ENCODE measurements around the gene ARVCF. TPM values are rescaled to one million over a fixed set of nuclear protein-coding genes. Genes with fewer than 3 reads are reported as not detected.

Gene ARVCF
- total and polyA plus RNA-seq, 9 of the 15 experiments (the other 6 are each of a cell fraction or from before 2014, with no cell fraction given): 0.03 to 97.4 (median 15.6) TPM

DNA sequence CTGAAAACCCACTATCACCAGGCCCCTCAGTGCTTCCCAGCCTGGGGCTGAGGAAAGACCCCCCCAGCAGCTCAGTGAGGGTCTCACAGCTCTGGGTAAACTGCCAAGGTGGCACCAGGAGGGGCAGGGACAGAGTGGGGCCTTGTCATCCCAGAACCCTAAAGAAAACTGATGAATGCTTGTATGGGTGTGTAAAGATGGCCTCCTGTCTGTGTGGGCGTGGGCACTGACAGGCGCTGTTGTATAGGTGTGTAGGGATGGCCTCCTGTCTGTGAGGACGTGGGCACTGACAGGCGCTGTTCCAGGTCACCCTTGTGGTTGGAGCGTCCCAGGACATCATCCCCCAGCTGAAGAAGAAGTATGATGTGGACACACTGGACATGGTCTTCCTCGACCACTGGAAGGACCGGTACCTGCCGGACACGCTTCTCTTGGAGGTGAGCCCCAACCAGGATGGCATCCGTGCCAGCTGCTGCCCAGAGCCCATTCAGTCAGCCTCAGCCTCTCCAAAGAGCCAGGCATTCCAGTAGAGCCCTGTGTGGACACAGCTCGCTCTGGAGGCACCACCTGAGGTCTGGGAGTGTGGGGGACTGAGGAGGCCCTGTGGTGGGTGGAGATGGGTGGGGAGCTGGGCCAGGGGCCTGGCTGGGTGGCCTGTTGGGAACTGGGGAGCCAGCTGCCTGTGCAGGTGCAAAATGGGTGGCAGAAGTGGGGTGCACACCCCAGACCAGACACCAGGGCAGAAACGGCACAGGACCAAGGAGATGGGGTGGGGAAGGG is 52.6 kb downstream of the ARVCF start:
- peak overlapping the region in 1 of 2 experiments; percentile 80; a peak in 2 of 4 replicates for H3K9ac ChIP-seq (ENCODE audit: insufficient read depth in 1 of 2, low read depth in 2 of 2, low read length in 2 of 2)
- peaks cover 11% of the 10 kb centered on the region; the same call in 1 of the 3 replicates for H3K79me2 ChIP-seq (ENCODE audit: control insufficient read depth, insufficient read depth, low read length)
- H3K4me1 ChIP-seq (replicated peaks in 1 of 2; ENCODE audit: control insufficient read depth in 2 of 2, insufficient read depth in 2 of 2, low read length in 2 of 2): peaks cover 23 to 70% of the 10 kb centered on the region in 2 experiments
- H2AFZ ChIP-seq (ENCODE audit: low read depth, low read length): no peak overlapping the region
- in situ Hi-C loops (cut with MboI) (no loop called here), intact Hi-C loops (cut with micrococcal nuclease) (no loop called here)
- no peak for FAIRE-seq
- peaks cover 44% of the 10 kb centered on the region for H4K20me1 ChIP-seq (replicated peaks; ENCODE audit: control insufficient read depth, insufficient read depth, low read length)
- ATAC-seq: no peak
- H3K4me3 ChIP-seq: no peak overlapping the region
- H3K4me2 ChIP-seq (ENCODE audit: insufficient read depth, low read length): no peak overlapping the region
- no peak overlapping the region for H3K27ac ChIP-seq (ENCODE audit: extremely low read depth, low read depth, low read length)
- no peaks in the 10 kb centered on the region for H3K27me3 ChIP-seq (ENCODE audit: control insufficient read depth in 2 of 2, insufficient read depth in 2 of 2, low read length in 2 of 2)
- H3K36me3 ChIP-seq (ENCODE audit: control insufficient read depth, insufficient read depth, low read length): peaks cover 69% of the 10 kb centered on the region; the same call in 2 of the 3 replicates
- whole genome bisulfite sequencing (ENCODE audit: insufficient coverage, low coverage, missing lambda C conversion rate): 86% methylated on average over 12 of the region's 12 CpGs
- ChIA-PET CTCF (ENCODE audit: low intra/inter-chr PET ratio) (no interaction called here), POLR2A (interaction anchor here (0.5 to 13.7 kb wide), 10 partner anchors 10 to 348 kb away, joined by 3 to 115 read pairs (median 4); partner anchors contain the start of gene TRMT2A)
- no TSS peak for BruUV-seq (replicated peaks)
- H3K9me1 ChIP-seq (ENCODE audit: control insufficient read depth, insufficient read depth, low read length): peaks cover 4% of the 10 kb centered on the region
- no peak for DNase-seq (ENCODE audit: extremely low read depth in 1 of 4, low spot score in 3 of 4)
- H3K9me3 ChIP-seq (replicated peaks; ENCODE audit: control insufficient read depth, insufficient read depth, low read depth, low read length): no peaks in the 10 kb centered on the region
- peak; percentile 2; the same call in 1 of the 2 replicates for TF ChIP-seq RBFOX2 (IDR thresholded peaks at IDR 0.05; ENCODE audit: low read depth, low read length)
- peak; percentile 33 for TF ChIP-seq SUPT5H (IDR thresholded peaks at IDR 0.05)
- TF ChIP-seq, protein P1, sequence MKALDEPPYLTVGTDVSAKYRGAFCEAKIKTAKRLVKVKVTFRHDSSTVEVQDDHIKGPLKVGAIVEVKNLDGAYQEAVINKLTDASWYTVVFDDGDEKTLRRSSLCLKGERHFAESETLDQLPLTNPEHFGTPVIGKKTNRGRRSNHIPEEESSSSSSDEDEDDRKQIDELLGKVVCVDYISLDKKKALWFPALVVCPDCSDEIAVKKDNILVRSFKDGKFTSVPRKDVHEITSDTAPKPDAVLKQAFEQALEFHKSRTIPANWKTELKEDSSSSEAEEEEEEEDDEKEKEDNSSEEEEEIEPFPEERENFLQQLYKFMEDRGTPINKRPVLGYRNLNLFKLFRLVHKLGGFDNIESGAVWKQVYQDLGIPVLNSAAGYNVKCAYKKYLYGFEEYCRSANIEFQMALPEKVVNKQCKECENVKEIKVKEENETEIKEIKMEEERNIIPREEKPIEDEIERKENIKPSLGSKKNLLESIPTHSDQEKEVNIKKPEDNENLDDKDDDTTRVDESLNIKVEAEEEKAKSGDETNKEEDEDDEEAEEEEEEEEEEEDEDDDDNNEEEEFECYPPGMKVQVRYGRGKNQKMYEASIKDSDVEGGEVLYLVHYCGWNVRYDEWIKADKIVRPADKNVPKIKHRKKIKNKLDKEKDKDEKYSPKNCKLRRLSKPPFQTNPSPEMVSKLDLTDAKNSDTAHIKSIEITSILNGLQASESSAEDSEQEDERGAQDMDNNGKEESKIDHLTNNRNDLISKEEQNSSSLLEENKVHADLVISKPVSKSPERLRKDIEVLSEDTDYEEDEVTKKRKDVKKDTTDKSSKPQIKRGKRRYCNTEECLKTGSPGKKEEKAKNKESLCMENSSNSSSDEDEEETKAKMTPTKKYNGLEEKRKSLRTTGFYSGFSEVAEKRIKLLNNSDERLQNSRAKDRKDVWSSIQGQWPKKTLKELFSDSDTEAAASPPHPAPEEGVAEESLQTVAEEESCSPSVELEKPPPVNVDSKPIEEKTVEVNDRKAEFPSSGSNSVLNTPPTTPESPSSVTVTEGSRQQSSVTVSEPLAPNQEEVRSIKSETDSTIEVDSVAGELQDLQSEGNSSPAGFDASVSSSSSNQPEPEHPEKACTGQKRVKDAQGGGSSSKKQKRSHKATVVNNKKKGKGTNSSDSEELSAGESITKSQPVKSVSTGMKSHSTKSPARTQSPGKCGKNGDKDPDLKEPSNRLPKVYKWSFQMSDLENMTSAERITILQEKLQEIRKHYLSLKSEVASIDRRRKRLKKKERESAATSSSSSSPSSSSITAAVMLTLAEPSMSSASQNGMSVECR (CRISPR knock-in tag; IDR thresholded peaks at IDR 0.05): no peak
- no peak for TF ChIP-seq RB1 (IDR thresholded peaks at IDR 0.05; ENCODE audit: low read depth)
- no peak for TF ChIP-seq ARNT (IDR thresholded peaks at IDR 0.05)
- TF ChIP-seq POLR2A (conservative IDR thresholded peaks at IDR 0.05): peak; percentile 13; the same call in 1 of the 2 replicates
- TF ChIP-seq, protein P2, sequence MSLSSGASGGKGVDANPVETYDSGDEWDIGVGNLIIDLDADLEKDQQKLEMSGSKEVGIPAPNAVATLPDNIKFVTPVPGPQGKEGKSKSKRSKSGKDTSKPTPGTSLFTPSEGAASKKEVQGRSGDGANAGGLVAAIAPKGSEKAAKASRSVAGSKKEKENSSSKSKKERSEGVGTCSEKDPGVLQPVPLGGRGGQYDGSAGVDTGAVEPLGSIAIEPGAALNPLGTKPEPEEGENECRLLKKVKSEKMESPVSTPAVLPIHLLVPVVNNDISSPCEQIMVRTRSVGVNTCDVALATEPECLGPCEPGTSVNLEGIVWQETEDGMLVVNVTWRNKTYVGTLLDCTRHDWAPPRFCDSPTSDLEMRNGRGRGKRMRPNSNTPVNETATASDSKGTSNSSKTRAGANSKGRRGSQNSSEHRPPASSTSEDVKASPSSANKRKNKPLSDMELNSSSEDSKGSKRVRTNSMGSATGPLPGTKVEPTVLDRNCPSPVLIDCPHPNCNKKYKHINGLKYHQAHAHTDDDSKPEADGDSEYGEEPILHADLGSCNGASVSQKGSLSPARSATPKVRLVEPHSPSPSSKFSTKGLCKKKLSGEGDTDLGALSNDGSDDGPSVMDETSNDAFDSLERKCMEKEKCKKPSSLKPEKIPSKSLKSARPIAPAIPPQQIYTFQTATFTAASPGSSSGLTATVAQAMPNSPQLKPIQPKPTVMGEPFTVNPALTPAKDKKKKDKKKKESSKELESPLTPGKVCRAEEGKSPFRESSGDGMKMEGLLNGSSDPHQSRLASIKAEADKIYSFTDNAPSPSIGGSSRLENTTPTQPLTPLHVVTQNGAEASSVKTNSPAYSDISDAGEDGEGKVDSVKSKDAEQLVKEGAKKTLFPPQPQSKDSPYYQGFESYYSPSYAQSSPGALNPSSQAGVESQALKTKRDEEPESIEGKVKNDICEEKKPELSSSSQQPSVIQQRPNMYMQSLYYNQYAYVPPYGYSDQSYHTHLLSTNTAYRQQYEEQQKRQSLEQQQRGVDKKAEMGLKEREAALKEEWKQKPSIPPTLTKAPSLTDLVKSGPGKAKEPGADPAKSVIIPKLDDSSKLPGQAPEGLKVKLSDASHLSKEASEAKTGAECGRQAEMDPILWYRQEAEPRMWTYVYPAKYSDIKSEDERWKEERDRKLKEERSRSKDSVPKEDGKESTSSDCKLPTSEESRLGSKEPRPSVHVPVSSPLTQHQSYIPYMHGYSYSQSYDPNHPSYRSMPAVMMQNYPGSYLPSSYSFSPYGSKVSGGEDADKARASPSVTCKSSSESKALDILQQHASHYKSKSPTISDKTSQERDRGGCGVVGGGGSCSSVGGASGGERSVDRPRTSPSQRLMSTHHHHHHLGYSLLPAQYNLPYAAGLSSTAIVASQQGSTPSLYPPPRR (CRISPR knock-in tag; IDR thresholded peaks at IDR 0.05; ENCODE audit: borderline replicate concordance): no peak
- TF ChIP-seq ETV6 (IDR thresholded peaks at IDR 0.05; ENCODE audit: borderline replicate concordance in 1 of 2, low read depth in 2 of 2, low read length in 1 of 2): no peak
- TF ChIP-seq ETV6 (CRISPR knock-in tag; IDR thresholded peaks at IDR 0.05; ENCODE audit: borderline replicate concordance): no peak
- TF ChIP-seq STAT5A (IDR thresholded peaks at IDR 0.05; ENCODE audit: borderline replicate concordance, low read length): no peak
- 0 out of 2 replicates have a peak, but pooled peaks have one; percentile 31 for TF ChIP-seq IFI16 (CRISPR knock-in tag; IDR thresholded peaks at IDR 0.05)
- no peak for TF ChIP-seq RAD21 (CRISPR knock-in tag; conservative IDR thresholded peaks at IDR 0.05 in 1 of 2, IDR thresholded peaks at IDR 0.05 in 1 of 2)
- no peak for TF ChIP-seq TBL1XR1 (IDR thresholded peaks at IDR 0.05; ENCODE audit: low read length in 2 of 2)

Data from K562 (cell line).